IMR-90 (cell line): Measurements from ENCODE around the gene PLCD1.

Source experiments
- BHLHE40 ChIP-seq: fragments of 150-350 bp; IDR thresholded peaks from 2 replicates; pipeline ENCODE4 v1.6.1; 2016; ENCODE audit warnings: mild to moderate bottlenecking, low read depth, low read length
- CEBPB ChIP-seq: IDR thresholded peaks from 2 replicates; pipeline ENCODE4 v1.6.1; 2012; ENCODE audit warnings: low read depth, low read length, improper control_type of control experiment
- CHD1 ChIP-seq: IDR thresholded peaks from 2 replicates; pipeline ENCODE4 v1.6.1; 2012; ENCODE audit warnings: low read depth, low read length, improper control_type of control experiment
- CTCF ChIP-seq: conservative IDR thresholded peaks from 2 replicates; pipeline ENCODE4 v1.5.1; 2012; ENCODE audit warnings: mild to moderate bottlenecking, low read depth, low read length, improper control_type of control experiment
- FOS ChIP-seq: fragments of 150-350 bp; IDR thresholded peaks from 2 replicates; pipeline ENCODE4 v1.6.1; 2016; ENCODE audit warnings: low read depth, low read length
- MAFK ChIP-seq: IDR thresholded peaks from 2 replicates; pipeline ENCODE4 v1.6.1; 2012; ENCODE audit warnings: low read depth, low read length, improper control_type of control experiment
- MAZ ChIP-seq: IDR thresholded peaks from 2 replicates; pipeline ENCODE4 v1.6.1; 2012; ENCODE audit warnings: low read depth, mild to moderate bottlenecking, low read length, improper control_type of control experiment, moderate library complexity, borderline replicate concordance
- MXI1 ChIP-seq: IDR thresholded peaks from 2 replicates; pipeline ENCODE4 v1.6.1; 2012; ENCODE audit warnings: low read depth, mild to moderate bottlenecking, low read length, moderate library complexity, borderline replicate concordance
- NFE2L2 ChIP-seq: fragments of 150-350 bp; IDR thresholded peaks from 2 replicates; pipeline ENCODE4 v1.6.1; 2016; ENCODE audit warnings: low read depth, mild to moderate bottlenecking, low read length
- POLR2A ChIP-seq: IDR thresholded peaks from 2 replicates; pipeline ENCODE4 v1.6.1; 2012; ENCODE audit warnings: mild to moderate bottlenecking, low read depth, low read length
- RAD21 ChIP-seq: IDR thresholded peaks from 2 replicates; pipeline ENCODE4 v1.6.1; 2012; ENCODE audit warnings: low read length, improper control_type of control experiment
- RCOR1 ChIP-seq: IDR thresholded peaks from 2 replicates; pipeline ENCODE4 v1.6.1; 2012; ENCODE audit warnings: mild to moderate bottlenecking, low read length, improper control_type of control experiment; ENCODE audit not compliant: insufficient replicate concordance
- RFX5 ChIP-seq: IDR thresholded peaks from 2 replicates; pipeline ENCODE4 v1.8.0; 2012; ENCODE audit warnings: low read depth, mild to moderate bottlenecking, low read length, moderate library complexity
- USF2 ChIP-seq: fragments of 150-350 bp; IDR thresholded peaks from 2 replicates; pipeline ENCODE4 v1.6.1; 2017; ENCODE audit warnings: mild to moderate bottlenecking, antibody characterized with exemption, low read length, low read depth

DNA sequence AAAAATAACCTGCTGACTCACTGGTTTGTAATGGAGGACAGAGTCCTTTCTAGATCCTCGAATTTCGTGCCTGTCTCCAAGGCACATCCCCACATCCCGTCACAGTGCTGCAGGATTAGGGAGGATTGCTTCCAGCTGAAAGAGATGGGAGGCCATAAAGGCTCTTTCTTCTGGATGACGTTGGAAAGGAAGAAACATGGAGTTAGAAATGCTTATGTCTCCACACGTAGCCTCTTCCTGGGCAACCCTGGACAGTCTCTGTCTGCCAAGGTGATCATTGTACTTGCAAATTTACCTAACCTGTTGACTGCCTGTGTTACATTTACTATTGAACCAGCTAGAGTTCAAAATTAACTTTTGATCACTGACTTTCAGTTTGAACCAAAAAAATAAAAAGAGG, 66.4 kb downstream of the PLCD1 start:
- TF ChIP-seq BHLHE40 (no peak), POLR2A (no peak), CTCF (no peak), RFX5 (no peak), MAZ (no peak), RCOR1 (no peak), CHD1 (no peak), MXI1 (no peak), USF2 (no peak), RAD21 (no peak), MAFK (no peak), CEBPB (no peak), FOS (no peak), NFE2L2 (no peak)
